SKM-1 (cell line): ENCODE measurements around the gene HAT1.

Experiments used
- DNase-seq: peaks from one replicate; lab custom pipeline; 2025; ENCODE audit not compliant: unreplicated experiment; lab: John Stamatoyannopoulos, UW

Gene HAT1

GRCh38 chr2:172031536-172031935, 109.3 kb downstream of the HAT1 start:
- DNase-seq = no peak
